ENCODE results near the gene TEPSIN.
A peak's percentile ranks its signal among the peaks of the same experiment; 100 is the strongest.

Gene TEPSIN

GRCh38 chr17:81270279-81270678 is 31.4 kb upstream of the TEPSIN start:
- no peak for DNase-seq

GRCh38 chr17:81267390-81268067 is 28.7 kb upstream of the TEPSIN start:
- no peak for DNase-seq

GRCh38 chr17:81265576-81265975 is 26.7 kb upstream of the TEPSIN start:
- DNase-seq = no peak

GRCh38 chr17:81264640-81265039 is 25.8 kb upstream of the TEPSIN start:
- DNase-seq = no peak

GRCh38 chr17:81263371-81264181 is 24.7 kb upstream of the TEPSIN start:
- no peak for DNase-seq

- no peak for DNase-seq
Measured at GRCh38 chr17:81261582-81262336, 22.9 kb upstream of the TEPSIN start.

- DNase-seq = no peak
Measured at GRCh38 chr17:81261096-81261495, 22.2 kb upstream of the TEPSIN start.

GRCh38 chr17:81260641-81261040 is 21.8 kb upstream of the TEPSIN start:
- no peak for DNase-seq

- DNase-seq = no peak
Measured at GRCh38 chr17:81260171-81260570, 21.3 kb upstream of the TEPSIN start.

- DNase-seq = peak; percentile 17
Measured at GRCh38 chr17:81259058-81259605, 20.3 kb upstream of the TEPSIN start.

GRCh38 chr17:81258292-81258691 is 19.4 kb upstream of the TEPSIN start:
- DNase-seq = peak; percentile 63

GRCh38 chr17:81257533-81257932 is 18.7 kb upstream of the TEPSIN start:
- DNase-seq = no peak

GRCh38 chr17:81256616-81257015 is 17.8 kb upstream of the TEPSIN start:
- DNase-seq = no peak

- peak; percentile 61 for DNase-seq
Measured at GRCh38 chr17:81254955-81255717, 16.3 kb upstream of the TEPSIN start.

- no peak for DNase-seq
Measured at GRCh38 chr17:81253358-81254131, 14.7 kb upstream of the TEPSIN start.

- DNase-seq = no peak
Measured at GRCh38 chr17:81252987-81253329, 14.1 kb upstream of the TEPSIN start.

GRCh38 chr17:81252326-81252986 is 13.6 kb upstream of the TEPSIN start:
- DNase-seq = no peak

GRCh38 chr17:81251709-81252301 is 12.9 kb upstream of the TEPSIN start:
- DNase-seq = no peak

- DNase-seq = no peak
Measured at GRCh38 chr17:81251094-81251708, 12.3 kb upstream of the TEPSIN start.
